Stomach (tissue), 9 donors: ENCODE measurements around the gene SHC1. TPM values are rescaled to one million over a fixed set of nuclear protein-coding genes. Genes with fewer than 3 reads are reported as not detected.

Experiments
- DNase-seq, 2 donors: peaks; one replicate each; pipeline versions ENCODE4 v3.0.0 to v3.0.0-alpha.2; 2013 to 2019
- H3K27ac ChIP-seq, 5 donors: fragments of 200-600 bp in 4 of 5; sonication (generic) in 4 of 5; one replicate each; pipeline ENCODE4 v1.5.1; 2013 to 2019; ENCODE audit warnings: mild to moderate bottlenecking in 1 of 5, moderate library complexity in 1 of 5
- H3K27me3 ChIP-seq, 3 donors: fragments of 200-600 bp; sonication (generic); one replicate each; pipeline ENCODE4 v1.5.1; 2017 to 2019; ENCODE audit warnings: mixed run types in 1 of 3
- H3K36me3 ChIP-seq, 4 donors: fragments of 200-600 bp; sonication (generic); 1 replicate in 3 of 4; 2 replicates in 1 of 4; pipeline ENCODE4 v1.5.1; 2016 to 2019
- H3K4me1 ChIP-seq, 4 donors: fragments of 200-600 bp; sonication (generic); one replicate each; pipeline ENCODE4 v1.5.1; 2016 to 2019
- H3K4me3 ChIP-seq, 4 donors: fragments of 200-600 bp; sonication (generic) in 3 of 4; one replicate each; pipeline ENCODE4 v1.5.1; 2016 to 2019; ENCODE audit warnings: mild to moderate bottlenecking in 1 of 4
- H3K9me3 ChIP-seq, 4 donors: fragments of 200-600 bp; sonication (generic); one replicate each; pipeline ENCODE4 v1.5.1; 2016 to 2019
- EP300 ChIP-seq: sonication (generic); formaldehyde crosslinking; IDR thresholded peaks from one replicate; pipeline ENCODE4 v1.6.1; 2017; ENCODE audit warnings: antibody characterized with exemption
- POLR2A ChIP-seq, 4 donors: fragments of 450-650 bp; IDR thresholded peaks; one replicate each; pipeline ENCODE4 v1.6.1; 2016; ENCODE audit warnings: antibody characterized with exemption in 4 of 4, control low read depth in 2 of 4, mild to moderate bottlenecking in 1 of 4, moderate library complexity in 1 of 4
- POLR2AphosphoS5 ChIP-seq, 3 donors: sonication (generic); formaldehyde crosslinking; IDR thresholded peaks; one replicate each; pipeline ENCODE4 v1.6.1; 2016; ENCODE audit warnings: antibody characterized with exemption in 3 of 3
- WGBS, 5 donors: extraction: QIAGEN DNeasy Blood & Tissue Kit in 3 of 5; methylation state at CpG; one replicate each; pipeline versions ENCODE4 v1.1.5 to v1.1.7; 2013 to 2018; 5-methylcytosine and 5-hydroxymethylcytosine counted together
- intact Hi-C: fragments of 100-400 bp; cut with DNase I; formaldehyde crosslinking; loops from one replicate; pipeline ENCODE4 v1.15.1; 2023; ENCODE audit warnings: low total_unique reads
- polyA plus RNA-seq, 3 donors: library from polyadenylated mRNA; stranded (reverse); fragments of 200-250 nt; gene quantifications; one replicate each; pipeline ENCODE4 v1.2.3, GENCODE V29; 2013
- small RNA-seq, 4 donors: library from RNA; depleted of rRNA; stranded (forward); fragments of <200 nt; gene quantifications; one replicate each; pipeline ENCODE3, GENCODE V24; 2016
- total RNA-seq, 5 donors: library from RNA; depleted of rRNA; stranded (reverse); fragments of >200 nt; gene quantifications; one replicate each; pipeline versions ENCODE4 v1.1.0 to v1.2.3, GENCODE V29; 2014 to 2016
- TF ChIP-seq, protein P1 (sequence below), 7 experiments: fragments of 450-650 bp in 4 of 7; fragments of 200-600 bp in 3 of 7; sonication (generic) in 3 of 7; IDR thresholded peaks; one replicate each; pipeline ENCODE4 v1.5.1; 2016 to 2019; ENCODE audit warnings: antibody characterized with exemption in 7 of 7, control low read depth in 2 of 7, mild to moderate bottlenecking in 1 of 7
- donor health status: healthy with polysubstance abuse.
- donor health status: Bipolar disorder and iron deficiency.
- donor health status: healthy.

SHC1 gene
- total and polyA plus RNA-seq, 8 donors: 23.2 to 81.1 (median 58.0) TPM

DNA sequence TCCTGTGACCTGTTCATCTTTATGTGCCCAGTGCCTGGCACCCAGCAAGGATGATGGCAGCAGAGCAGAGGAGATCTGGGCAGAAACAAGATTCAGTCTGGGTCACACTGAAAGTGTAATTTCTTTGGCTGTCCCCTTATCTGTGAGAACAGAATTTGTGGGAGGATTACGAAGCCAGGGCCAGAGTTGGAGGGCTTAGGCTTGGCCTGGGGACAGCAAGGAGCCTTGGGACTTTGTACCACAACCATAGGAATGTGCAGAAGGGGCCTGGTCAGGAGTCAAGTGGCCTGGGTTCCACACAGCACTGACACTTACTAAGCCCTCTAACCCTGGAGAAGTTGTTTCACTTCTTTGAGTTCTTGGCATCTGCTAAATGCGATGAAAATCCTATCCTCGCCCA, 46.9 kb downstream of the SHC1 start:
- WGBS, 5 donors: 94 to 100% (median 96%) methylated on average over 3 of the region's 3 CpGs
- no peaks in the 10 kb centered on the region for H3K27me3 ChIP-seq
- peaks cover 30 to 94% (median 87%) of the 10 kb centered on the region in 4 donors for H3K36me3 ChIP-seq
- intact Hi-C loops: no loop called here
- no peak overlapping the region for H3K27ac ChIP-seq
- no peaks in the 10 kb centered on the region for H3K9me3 ChIP-seq
- no peak for DNase-seq
- no peaks in the 10 kb centered on the region for H3K4me1 ChIP-seq
- TF ChIP-seq POLR2AphosphoS5 (IDR thresholded peaks at IDR 0.05): no peak
- TF ChIP-seq EP300: no peak
- no peak for TF ChIP-seq POLR2A (IDR thresholded peaks at IDR 0.05)
- TF ChIP-seq, protein P1, sequence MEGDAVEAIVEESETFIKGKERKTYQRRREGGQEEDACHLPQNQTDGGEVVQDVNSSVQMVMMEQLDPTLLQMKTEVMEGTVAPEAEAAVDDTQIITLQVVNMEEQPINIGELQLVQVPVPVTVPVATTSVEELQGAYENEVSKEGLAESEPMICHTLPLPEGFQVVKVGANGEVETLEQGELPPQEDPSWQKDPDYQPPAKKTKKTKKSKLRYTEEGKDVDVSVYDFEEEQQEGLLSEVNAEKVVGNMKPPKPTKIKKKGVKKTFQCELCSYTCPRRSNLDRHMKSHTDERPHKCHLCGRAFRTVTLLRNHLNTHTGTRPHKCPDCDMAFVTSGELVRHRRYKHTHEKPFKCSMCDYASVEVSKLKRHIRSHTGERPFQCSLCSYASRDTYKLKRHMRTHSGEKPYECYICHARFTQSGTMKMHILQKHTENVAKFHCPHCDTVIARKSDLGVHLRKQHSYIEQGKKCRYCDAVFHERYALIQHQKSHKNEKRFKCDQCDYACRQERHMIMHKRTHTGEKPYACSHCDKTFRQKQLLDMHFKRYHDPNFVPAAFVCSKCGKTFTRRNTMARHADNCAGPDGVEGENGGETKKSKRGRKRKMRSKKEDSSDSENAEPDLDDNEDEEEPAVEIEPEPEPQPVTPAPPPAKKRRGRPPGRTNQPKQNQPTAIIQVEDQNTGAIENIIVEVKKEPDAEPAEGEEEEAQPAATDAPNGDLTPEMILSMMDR (IDR thresholded peaks at IDR 0.05): no peak
- no peak overlapping the region for H3K4me3 ChIP-seq

- H3K27me3 ChIP-seq: no peaks in the 10 kb centered on the region
- no peaks in the 10 kb centered on the region for H3K9me3 ChIP-seq
- WGBS, 5 donors: 81 to 89% (median 84%) methylated on average over 3 of the region's 3 CpGs
- intact Hi-C loops: no loop called here
- H3K4me3 ChIP-seq: no peak overlapping the region
- TF ChIP-seq, protein P1 (IDR thresholded peaks at IDR 0.05): no peak
- TF ChIP-seq POLR2A (IDR thresholded peaks at IDR 0.05): no peak
- TF ChIP-seq EP300: no peak
- TF ChIP-seq POLR2AphosphoS5 (IDR thresholded peaks at IDR 0.05): no peak
- peaks cover 0 to 4% (median 0%) of the 10 kb centered on the region in 4 donors for H3K36me3 ChIP-seq
- no peak overlapping the region for H3K27ac ChIP-seq
- no peak for DNase-seq
- H3K4me1 ChIP-seq: no peaks in the 10 kb centered on the region
These were observed 57.3 kb downstream of the SHC1 start for GRCh38 chr1:154913273-154913672.

DNA sequence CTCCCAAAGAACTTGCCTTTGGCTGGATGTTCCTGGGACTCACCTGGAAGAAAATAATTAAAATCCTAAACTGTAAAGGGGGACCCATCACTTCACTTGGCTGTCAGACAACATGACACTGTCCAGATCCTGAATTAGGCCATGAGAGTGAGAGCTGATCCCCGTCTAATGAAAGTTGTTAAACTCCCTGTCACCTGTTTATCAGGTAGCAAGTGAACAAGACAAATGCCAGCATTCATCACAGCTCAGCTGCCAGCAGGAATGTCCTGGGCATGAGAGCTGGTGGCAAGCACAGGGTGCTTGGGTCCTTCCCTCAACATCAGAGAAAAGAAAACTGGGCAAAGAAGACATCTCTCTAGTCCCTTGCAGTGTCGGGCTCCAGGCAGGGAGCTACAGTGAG, 57.8 kb downstream of the SHC1 start:
- TF ChIP-seq POLR2A (IDR thresholded peaks at IDR 0.05) (no peak), EP300 (no peak), POLR2AphosphoS5 (IDR thresholded peaks at IDR 0.05) (no peak)
- TF ChIP-seq, protein P1 (IDR thresholded peaks at IDR 0.05): no peak
- intact Hi-C loops: no loop called here
- peaks cover 0 to 4% (median 0%) of the 10 kb centered on the region in 4 donors for H3K36me3 ChIP-seq
- WGBS, 5 donors: 85 to 92% (median 86%) methylated on average over 2 of the region's 2 CpGs
- no peak overlapping the region for H3K27ac ChIP-seq
- no peaks in the 10 kb centered on the region for H3K9me3 ChIP-seq
- H3K4me1 ChIP-seq: no peaks in the 10 kb centered on the region
- no peak for DNase-seq
- H3K27me3 ChIP-seq: no peaks in the 10 kb centered on the region
- no peak overlapping the region for H3K4me3 ChIP-seq

Small RNAs within 50 kb of the gene (small RNA-seq; reads per million reads assigned to genes)
- gene MIR4258 (0 reads per million in 4 donors), gene RF00017 (0 reads per million in 4 donors)

Other genes starting within 250 kb of the SHC1 start
- 10 to 100 TPM in 1 of 5 donors, 1 to 10 TPM in 4; 1.2 to 10.7 (median 3.5) TPM for gene KCNN3, start 100.5 kb downstream of the SHC1 start, total RNA-seq
- under 1 TPM; 0.19 to 0.31 (median 0.25) TPM for gene KCNN3, start 100.5 kb downstream of the SHC1 start, polyA plus RNA-seq
- gene PMVK, start 34.0 kb downstream of the SHC1 start, total RNA-seq: 10 to 100 TPM; 10.1 to 47.3 (median 36.8) TPM
- gene PMVK, start 34.0 kb downstream of the SHC1 start, polyA plus RNA-seq: 10 to 100 TPM; 37.4 to 57.1 (median 45.2) TPM
- gene PBXIP1, start 14.6 kb downstream of the SHC1 start, total RNA-seq: 100 to 1,000 TPM in 1 of 5 donors, 10 to 100 TPM in 4; 66.5 to 123 (median 81.1) TPM
- 10 to 100 TPM; 19.7 to 59.0 (median 33.4) TPM for gene PBXIP1, start 14.6 kb downstream of the SHC1 start, polyA plus RNA-seq
- gene PYGO2, start 9.0 kb downstream of the SHC1 start, total RNA-seq: 10 to 100 TPM in 4 of 5 donors, 1 to 10 TPM in 1; 8.1 to 75.3 (median 36.2) TPM
- 10 to 100 TPM; 12.2 to 19.8 (median 16.1) TPM for gene PYGO2, start 9.0 kb downstream of the SHC1 start, polyA plus RNA-seq
- 10 to 100 TPM in 2 of 5 donors, 1 to 10 TPM in 3; 4.7 to 36.1 (median 5.2) TPM for gene CKS1B, start 3.9 kb upstream of the SHC1 start, total RNA-seq
- gene CKS1B, start 3.9 kb upstream of the SHC1 start, polyA plus RNA-seq: 10 to 100 TPM; 40.9 to 73.3 (median 63.9) TPM
- gene FLAD1, start 12.6 kb upstream of the SHC1 start, total RNA-seq: 10 to 100 TPM; 14.1 to 76.5 (median 54.8) TPM
- gene FLAD1, start 12.6 kb upstream of the SHC1 start, polyA plus RNA-seq: 10 to 100 TPM; 31.4 to 43.8 (median 40.4) TPM
- 10 to 100 TPM in 1 of 5 donors, 1 to 10 TPM in 1, not detected in 3; 1.1 to 11.6 TPM for gene LENEP, start 22.8 kb upstream of the SHC1 start, total RNA-seq
- not detected for gene LENEP, start 22.8 kb upstream of the SHC1 start, polyA plus RNA-seq
- 100 to 1,000 TPM in 1 of 5 donors, 10 to 100 TPM in 4; 32.3 to 134 (median 53.9) TPM for gene ZBTB7B, start 32.1 kb upstream of the SHC1 start, total RNA-seq
- gene ZBTB7B, start 32.1 kb upstream of the SHC1 start, polyA plus RNA-seq: 10 to 100 TPM; 29.6 to 39.5 (median 35.6) TPM
- gene DCST2, start 63.0 kb upstream of the SHC1 start, total RNA-seq: 100 to 1,000 TPM in 1 of 5 donors, not detected in 4; 158 TPM
- gene DCST2, start 63.0 kb upstream of the SHC1 start, polyA plus RNA-seq: 1 to 10 TPM; 1.6 to 6.6 (median 6.1) TPM
- under 1 TPM in 2 of 5 donors, not detected in 3; 0.18 to 0.89 TPM for gene DCST1, start 63.1 kb upstream of the SHC1 start, total RNA-seq
- gene DCST1, start 63.1 kb upstream of the SHC1 start, polyA plus RNA-seq: under 1 TPM in 1 of 3 donors, not detected in 2; 0.13 TPM
- gene ADAM15, start 80.6 kb upstream of the SHC1 start, total RNA-seq: 100 to 1,000 TPM in 4 of 5 donors, 10 to 100 TPM in 1; 56.2 to 335 (median 126) TPM
- gene ADAM15, start 80.6 kb upstream of the SHC1 start, polyA plus RNA-seq: 100 to 1,000 TPM; 149 to 267 (median 159) TPM
- gene EFNA4, start 93.0 kb upstream of the SHC1 start, total RNA-seq: 1 to 10 TPM in 3 of 5 donors, not detected in 2; 3.5 to 9.9 (median 5.8) TPM
- gene EFNA4, start 93.0 kb upstream of the SHC1 start, polyA plus RNA-seq: 10 to 100 TPM in 1 of 3 donors, 1 to 10 TPM in 2; 4.3 to 13.2 (median 6.7) TPM
- gene EFNA3, start 108.1 kb upstream of the SHC1 start, total RNA-seq: not detected
- 1 to 10 TPM in 2 of 3 donors, under 1 TPM in 1; 0.76 to 4.9 (median 1.5) TPM for gene EFNA3, start 108.1 kb upstream of the SHC1 start, polyA plus RNA-seq
- gene EFNA1, start 157.1 kb upstream of the SHC1 start, total RNA-seq: 10 to 100 TPM; 12.2 to 75.3 (median 36.0) TPM
- gene EFNA1, start 157.1 kb upstream of the SHC1 start, polyA plus RNA-seq: 10 to 100 TPM; 31.3 to 65.8 (median 47.7) TPM
- gene SLC50A1, start 165.1 kb upstream of the SHC1 start, total RNA-seq: 100 to 1,000 TPM in 1 of 5 donors, 10 to 100 TPM in 3, 1 to 10 TPM in 1; 4.5 to 114 (median 22.5) TPM
- 10 to 100 TPM; 39.7 to 48.3 (median 40.2) TPM for gene SLC50A1, start 165.1 kb upstream of the SHC1 start, polyA plus RNA-seq
- gene DPM3, start 169.8 kb upstream of the SHC1 start, total RNA-seq: 10 to 100 TPM in 4 of 5 donors, not detected in 1; 13.3 to 51.3 (median 38.3) TPM
- gene DPM3, start 169.8 kb upstream of the SHC1 start, polyA plus RNA-seq: 100 to 1,000 TPM; 192 to 301 (median 220) TPM
- gene KRTCAP2, start 202.6 kb upstream of the SHC1 start, total RNA-seq: 100 to 1,000 TPM in 3 of 5 donors, 10 to 100 TPM in 2; 60.8 to 238 (median 133) TPM
- 100 to 1,000 TPM; 183 to 399 (median 242) TPM for gene KRTCAP2, start 202.6 kb upstream of the SHC1 start, polyA plus RNA-seq
- gene TRIM46, start 203.1 kb upstream of the SHC1 start, total RNA-seq: 10 to 100 TPM in 1 of 5 donors, 1 to 10 TPM in 1, under 1 TPM in 1, not detected in 2; 0.73 to 16.9 (median 5.4) TPM
- gene TRIM46, start 203.1 kb upstream of the SHC1 start, polyA plus RNA-seq: under 1 TPM; 0.58 to 0.68 (median 0.61) TPM
- 10 to 100 TPM; 11.0 to 65.9 (median 25.4) TPM for gene THBS3, start 237.2 kb upstream of the SHC1 start, total RNA-seq
- 10 to 100 TPM; 11.0 to 27.9 (median 17.8) TPM for gene THBS3, start 237.2 kb upstream of the SHC1 start, polyA plus RNA-seq
- gene MTX1, start 237.9 kb upstream of the SHC1 start, total RNA-seq: 10 to 100 TPM in 4 of 5 donors, 1 to 10 TPM in 1; 1.2 to 54.9 (median 25.2) TPM
- gene MTX1, start 237.9 kb upstream of the SHC1 start, polyA plus RNA-seq: 10 to 100 TPM; 48.3 to 71.1 (median 58.2) TPM